ENCODE data around the gene SH3BGRL.

DNA sequence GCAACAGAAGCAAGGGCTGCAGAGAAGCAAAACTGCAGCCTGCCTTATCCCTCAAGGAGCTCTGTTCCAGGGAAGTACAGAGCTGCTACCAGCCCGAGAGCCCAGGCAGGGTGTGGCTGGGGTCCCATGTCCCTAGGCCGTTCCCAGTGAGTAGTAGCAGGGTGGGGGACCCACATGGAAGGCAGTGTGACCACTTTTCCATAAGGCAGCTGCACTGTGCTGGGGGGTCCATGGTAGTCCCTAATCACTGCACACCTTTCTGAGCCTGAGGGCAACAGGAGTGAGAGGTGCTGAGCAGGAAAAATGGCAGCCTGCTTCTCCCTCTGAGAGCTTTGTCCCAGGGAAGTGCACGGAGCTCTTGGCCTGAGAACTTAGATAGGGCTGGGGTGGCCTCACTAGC is 135.9 kb downstream of the SH3BGRL start:
- TF ChIP-seq, protein P1, sequence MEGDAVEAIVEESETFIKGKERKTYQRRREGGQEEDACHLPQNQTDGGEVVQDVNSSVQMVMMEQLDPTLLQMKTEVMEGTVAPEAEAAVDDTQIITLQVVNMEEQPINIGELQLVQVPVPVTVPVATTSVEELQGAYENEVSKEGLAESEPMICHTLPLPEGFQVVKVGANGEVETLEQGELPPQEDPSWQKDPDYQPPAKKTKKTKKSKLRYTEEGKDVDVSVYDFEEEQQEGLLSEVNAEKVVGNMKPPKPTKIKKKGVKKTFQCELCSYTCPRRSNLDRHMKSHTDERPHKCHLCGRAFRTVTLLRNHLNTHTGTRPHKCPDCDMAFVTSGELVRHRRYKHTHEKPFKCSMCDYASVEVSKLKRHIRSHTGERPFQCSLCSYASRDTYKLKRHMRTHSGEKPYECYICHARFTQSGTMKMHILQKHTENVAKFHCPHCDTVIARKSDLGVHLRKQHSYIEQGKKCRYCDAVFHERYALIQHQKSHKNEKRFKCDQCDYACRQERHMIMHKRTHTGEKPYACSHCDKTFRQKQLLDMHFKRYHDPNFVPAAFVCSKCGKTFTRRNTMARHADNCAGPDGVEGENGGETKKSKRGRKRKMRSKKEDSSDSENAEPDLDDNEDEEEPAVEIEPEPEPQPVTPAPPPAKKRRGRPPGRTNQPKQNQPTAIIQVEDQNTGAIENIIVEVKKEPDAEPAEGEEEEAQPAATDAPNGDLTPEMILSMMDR (IDR thresholded peaks at IDR 0.05; ENCODE audit: low read depth, low read length) = no peak
- TF ChIP-seq POLR2A (IDR thresholded peaks at IDR 0.05; ENCODE audit: extremely low read depth, insufficient read length) = no peak
